Measurements from ENCODE around the gene ARHGAP27.
"Not testable (repeated sequence)": the region's sequence is repeated elsewhere in the genome, so short reads cannot be mapped to it uniquely, and the experiment has no call there.

The ARHGAP27 gene

GRCh38 chr17:45357364-45357997, 75.2 kb downstream of the ARHGAP27 start:
- DNase-seq (ENCODE audit: low read depth) = no peak

DNA sequence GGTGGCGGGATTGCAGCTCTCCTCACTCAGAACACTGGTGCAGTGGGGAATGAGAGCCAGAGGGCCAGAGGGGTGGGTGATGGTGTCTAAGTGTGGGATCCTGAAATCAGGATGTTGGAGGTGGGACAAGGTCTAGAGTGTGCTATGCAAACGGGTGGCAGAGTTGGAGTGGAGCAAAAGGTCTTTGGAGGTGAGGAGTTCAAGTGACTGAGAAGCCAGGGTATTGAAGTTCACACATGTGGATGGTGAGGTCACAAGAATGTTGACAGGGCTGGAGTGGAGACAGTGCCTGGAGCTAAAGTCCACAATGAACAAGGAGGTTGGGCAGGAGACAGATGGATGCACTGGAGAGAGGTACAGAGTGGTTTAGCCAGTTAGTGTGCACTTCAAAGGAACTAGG, 77.6 kb downstream of the ARHGAP27 start:
- DNase-seq (ENCODE audit: low read depth) = no peak

DNA sequence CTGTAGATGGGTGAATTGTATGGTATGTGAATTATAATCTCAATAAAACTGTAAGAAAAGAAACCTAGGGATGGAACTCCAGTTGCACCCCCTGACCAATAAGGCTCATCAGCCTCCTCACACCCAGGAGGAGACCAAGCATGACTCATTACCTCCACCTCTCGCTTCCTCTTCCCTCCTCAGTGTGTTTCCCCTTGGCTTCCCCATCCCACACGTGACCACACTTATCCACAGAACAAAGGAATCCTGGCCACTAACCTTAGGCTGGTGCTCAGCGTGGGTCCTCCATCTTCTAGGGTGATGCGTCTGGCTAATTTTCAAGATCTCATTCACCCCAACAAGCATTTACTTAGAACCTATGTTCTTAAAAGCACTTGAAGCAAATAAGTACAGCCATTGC, 79.6 kb downstream of the ARHGAP27 start:
- no peak for DNase-seq (ENCODE audit: low read depth)

GRCh38 chr17:45351831-45352230, 80.8 kb downstream of the ARHGAP27 start:
- no peak for DNase-seq (ENCODE audit: low read depth)

DNA sequence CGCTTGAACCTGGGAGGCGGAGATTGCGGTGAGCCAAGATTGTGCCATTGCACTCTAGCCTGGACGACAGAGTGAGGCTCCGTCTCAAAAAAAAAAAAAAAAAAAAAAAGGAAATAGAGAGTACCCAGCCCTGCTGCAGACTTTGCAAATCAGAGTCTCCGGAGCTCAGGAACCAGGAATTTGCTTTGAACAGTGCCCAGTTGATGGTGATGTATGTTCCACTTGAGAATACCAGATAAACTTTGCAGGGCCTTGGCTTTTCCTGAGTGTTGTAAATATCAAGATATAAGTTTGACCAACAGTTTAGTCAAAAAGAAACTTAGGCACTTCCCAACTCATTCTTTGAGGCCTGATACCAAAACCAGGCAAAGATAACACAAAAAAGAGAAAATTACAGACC, 85.2 kb downstream of the ARHGAP27 start:
- DNase-seq (ENCODE audit: low read depth) = no peak

DNA sequence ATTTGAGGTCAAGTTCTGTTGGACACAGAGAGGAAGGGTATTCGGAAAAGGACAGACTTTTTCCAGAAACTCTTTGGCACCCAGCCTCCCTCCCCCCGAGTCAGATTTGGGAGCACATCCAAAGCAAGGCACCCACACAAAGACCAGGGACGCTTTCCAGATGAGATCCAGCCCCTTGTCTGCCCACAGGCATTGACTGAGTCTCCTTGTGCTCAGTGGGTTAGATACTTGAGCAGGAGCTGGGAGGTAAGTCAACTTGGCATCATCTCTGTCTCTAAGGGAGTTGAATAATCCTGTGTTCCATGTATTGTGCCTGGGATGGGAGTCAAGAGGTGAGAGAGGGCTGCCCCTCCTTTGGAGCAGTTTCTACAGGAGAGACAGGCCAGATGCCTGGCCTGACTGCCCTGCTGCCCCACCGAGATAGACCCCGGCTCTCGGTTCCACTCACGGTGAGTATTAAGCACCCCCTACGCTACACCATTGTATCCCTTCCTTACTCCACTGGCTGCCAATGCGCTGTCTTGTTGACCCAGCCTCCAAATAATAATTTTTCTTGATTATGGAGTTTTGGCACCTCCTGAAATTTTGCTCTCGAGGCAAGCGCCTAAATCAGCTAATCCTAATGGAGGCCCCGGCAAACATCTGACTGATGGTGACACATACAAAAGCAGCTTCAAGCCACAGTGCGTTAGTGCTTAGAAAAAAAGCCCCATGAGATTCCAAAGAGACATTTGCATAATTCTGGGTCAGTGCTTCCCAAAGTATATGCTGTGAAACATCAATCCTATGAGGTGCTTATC, 86.3 kb downstream of the ARHGAP27 start:
- DNase-seq (ENCODE audit: low read depth) = no peak

- no peak for DNase-seq (ENCODE audit: low read depth)
Observed at GRCh38 chr17:45345554-45346215, 87.0 kb downstream of the ARHGAP27 start.

- no peak for DNase-seq (ENCODE audit: low read depth)
Observed at GRCh38 chr17:45345246-45345553, 87.5 kb downstream of the ARHGAP27 start.

DNA sequence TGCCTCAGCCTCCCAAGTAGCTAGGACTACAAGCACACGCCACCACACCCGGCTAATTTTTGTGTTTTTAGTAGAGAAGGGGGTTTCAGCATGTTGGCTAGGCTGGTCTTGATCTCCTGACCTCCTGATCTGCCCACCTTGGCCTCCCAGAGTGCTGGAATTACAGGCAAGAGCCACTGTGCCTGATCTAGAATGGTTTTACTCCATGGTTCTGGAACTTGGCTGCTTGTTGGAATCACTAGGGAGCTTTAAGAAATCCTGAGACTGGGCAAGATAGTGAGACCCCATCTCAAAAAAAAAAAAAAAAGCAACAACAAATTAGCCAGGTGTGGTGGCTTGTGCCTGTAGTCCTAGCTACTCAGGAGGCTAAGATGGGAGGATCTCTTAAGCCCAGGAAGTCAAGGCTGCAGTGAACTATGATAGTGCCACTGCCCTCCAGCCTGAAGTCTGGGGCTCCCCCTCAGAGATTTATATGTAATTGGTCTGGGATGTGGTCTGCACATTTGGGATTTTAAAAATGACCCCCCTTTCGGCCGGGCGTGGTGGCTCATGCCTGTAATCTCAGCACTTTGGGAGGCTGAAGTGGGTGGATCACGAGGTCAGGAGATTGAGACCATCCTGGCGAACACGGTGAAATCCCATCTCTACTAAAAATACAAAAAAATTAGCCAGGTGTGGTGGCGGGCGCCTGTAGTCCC, 88.6 kb downstream of the ARHGAP27 start:
- not testable (repeated sequence) for DNase-seq (ENCODE audit: low read depth)

All from activated gamma-delta T cell treated with anti-CD3 and anti-CD28 coated beads, Interleukin-2, amount 50 U/mL, for 16 hours (primary cell).